Activated naive CD8-positive, alpha-beta T cell (primary cell): ENCODE data around the gene AGER.
A peak's percentile ranks its signal among the peaks of the same experiment; 100 is the strongest.

Experiments used
- H3K27ac Mint-ChIP-seq: one replicate; pipeline ENCODE4 v1.8.0; 2021; ENCODE audit warnings: mixed read lengths
- H3K27me3 Mint-ChIP-seq: one replicate; pipeline ENCODE4 v1.8.0; 2021; ENCODE audit warnings: mixed read lengths
- H3K36me3 Mint-ChIP-seq: one replicate; pipeline ENCODE4 v1.8.0; 2021; ENCODE audit warnings: mixed read lengths
- H3K4me1 Mint-ChIP-seq: one replicate; pipeline ENCODE4 v1.8.0; 2021; ENCODE audit warnings: low read depth, mixed read lengths
- H3K4me3 Mint-ChIP-seq: one replicate; pipeline ENCODE4 v1.8.0; 2021; ENCODE audit warnings: mild to moderate bottlenecking, mixed read lengths
- H3K9me3 Mint-ChIP-seq: one replicate; pipeline ENCODE4 v1.8.0; 2021; ENCODE audit warnings: low read depth, mixed read lengths

Gene AGER

GRCh38 chr6:32140420-32141046 lies 43.5 kb downstream of the AGER start:
- Mint-ChIP-seq H3K27me3 (no peaks in the 10 kb centered on the region), H3K27ac (no peak overlapping the region), H3K4me1 (no peaks in the 10 kb centered on the region), H3K4me3 (no peak overlapping the region), H3K36me3 (no peaks in the 10 kb centered on the region), H3K9me3 (no peaks in the 10 kb centered on the region)

DNA sequence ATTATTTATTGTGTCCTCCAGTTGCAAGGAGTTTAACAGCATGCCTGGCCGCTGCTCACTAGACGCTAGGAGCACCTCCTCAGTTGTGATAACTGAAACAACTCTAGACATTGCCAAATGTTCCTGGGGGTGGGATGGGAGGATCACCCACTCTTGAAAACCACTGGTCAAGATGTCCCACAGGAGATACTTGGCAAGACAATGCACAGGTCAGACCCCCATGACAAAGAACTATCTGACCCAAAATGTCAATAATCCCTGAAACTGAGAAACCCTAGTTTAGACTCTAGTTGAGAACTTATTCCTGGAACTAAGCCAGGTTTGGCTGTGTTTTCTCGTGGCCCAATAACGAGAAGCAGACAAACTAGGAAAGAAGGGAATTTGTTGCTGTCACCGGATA lies 44.5 kb downstream of the AGER start:
- no peaks in the 10 kb centered on the region for H3K27me3 Mint-ChIP-seq
- H3K36me3 Mint-ChIP-seq: no peaks in the 10 kb centered on the region
- no peak overlapping the region for H3K4me3 Mint-ChIP-seq
- no peak overlapping the region for H3K27ac Mint-ChIP-seq
- H3K4me1 Mint-ChIP-seq: no peaks in the 10 kb centered on the region
- no peaks in the 10 kb centered on the region for H3K9me3 Mint-ChIP-seq

- no peaks in the 10 kb centered on the region for H3K27me3 Mint-ChIP-seq
- no peaks in the 10 kb centered on the region for H3K4me1 Mint-ChIP-seq
- no peaks in the 10 kb centered on the region for H3K36me3 Mint-ChIP-seq
- H3K4me3 Mint-ChIP-seq: no peak overlapping the region
- no peaks in the 10 kb centered on the region for H3K9me3 Mint-ChIP-seq
- H3K27ac Mint-ChIP-seq: no peak overlapping the region
These were observed 46.6 kb downstream of the AGER start for GRCh38 chr6:32137454-32137853.

DNA sequence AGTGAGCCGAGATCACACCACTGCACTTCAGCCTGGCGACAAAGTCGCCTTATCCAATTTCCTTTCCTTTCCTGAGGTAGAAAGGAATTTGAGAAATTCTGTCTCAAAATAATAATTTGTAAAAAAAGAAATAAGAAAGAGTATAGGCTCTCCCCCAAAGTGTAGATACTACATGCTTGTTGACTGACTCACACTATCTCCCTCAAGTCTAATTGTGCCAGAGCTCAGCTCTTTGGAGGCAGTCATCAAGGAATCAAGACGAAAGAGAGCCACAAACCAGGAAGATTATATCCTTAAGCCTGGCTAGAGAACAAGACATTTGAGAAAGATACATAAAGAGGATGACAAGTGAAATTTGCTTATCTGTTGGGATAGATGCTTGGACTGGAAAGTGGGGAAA lies 50.3 kb downstream of the AGER start:
- no peak overlapping the region for H3K4me3 Mint-ChIP-seq
- H3K27ac Mint-ChIP-seq: no peak overlapping the region
- no peaks in the 10 kb centered on the region for H3K27me3 Mint-ChIP-seq
- no peaks in the 10 kb centered on the region for H3K36me3 Mint-ChIP-seq
- H3K9me3 Mint-ChIP-seq: no peaks in the 10 kb centered on the region
- peaks cover 16% of the 10 kb centered on the region for H3K4me1 Mint-ChIP-seq

GRCh38 chr6:32132110-32132509 lies 51.9 kb downstream of the AGER start:
- H3K4me3 Mint-ChIP-seq: peak overlapping the region; percentile 42
- peaks cover 33% of the 10 kb centered on the region for H3K4me1 Mint-ChIP-seq
- no peaks in the 10 kb centered on the region for H3K9me3 Mint-ChIP-seq
- H3K36me3 Mint-ChIP-seq: no peaks in the 10 kb centered on the region
- no peak overlapping the region for H3K27ac Mint-ChIP-seq
- no peaks in the 10 kb centered on the region for H3K27me3 Mint-ChIP-seq

- H3K9me3 Mint-ChIP-seq: no peaks in the 10 kb centered on the region
- peaks cover 2% of the 10 kb centered on the region for H3K36me3 Mint-ChIP-seq
- H3K4me1 Mint-ChIP-seq: peaks cover 39% of the 10 kb centered on the region
- H3K4me3 Mint-ChIP-seq: peak overlapping the region; percentile 18
- H3K27ac Mint-ChIP-seq: no peak overlapping the region
- no peaks in the 10 kb centered on the region for H3K27me3 Mint-ChIP-seq
These were observed 52.6 kb downstream of the AGER start for GRCh38 chr6:32131439-32131948.
